NCI-H2227 treated with DMSO at 0.1 percent for 48 hours (cell line): Measurements from ENCODE around the gene CAD.
A peak's percentile ranks its signal among the peaks of the same experiment; 100 is the strongest.
"Not testable (repeated sequence)": the region's sequence is repeated elsewhere in the genome, so short reads cannot be mapped to it uniquely, and the experiment has no call there.

Experiments
- DNase-seq: peaks from one replicate; lab custom pipeline; 2025; lab: John Stamatoyannopoulos, UW

Gene CAD

DNA sequence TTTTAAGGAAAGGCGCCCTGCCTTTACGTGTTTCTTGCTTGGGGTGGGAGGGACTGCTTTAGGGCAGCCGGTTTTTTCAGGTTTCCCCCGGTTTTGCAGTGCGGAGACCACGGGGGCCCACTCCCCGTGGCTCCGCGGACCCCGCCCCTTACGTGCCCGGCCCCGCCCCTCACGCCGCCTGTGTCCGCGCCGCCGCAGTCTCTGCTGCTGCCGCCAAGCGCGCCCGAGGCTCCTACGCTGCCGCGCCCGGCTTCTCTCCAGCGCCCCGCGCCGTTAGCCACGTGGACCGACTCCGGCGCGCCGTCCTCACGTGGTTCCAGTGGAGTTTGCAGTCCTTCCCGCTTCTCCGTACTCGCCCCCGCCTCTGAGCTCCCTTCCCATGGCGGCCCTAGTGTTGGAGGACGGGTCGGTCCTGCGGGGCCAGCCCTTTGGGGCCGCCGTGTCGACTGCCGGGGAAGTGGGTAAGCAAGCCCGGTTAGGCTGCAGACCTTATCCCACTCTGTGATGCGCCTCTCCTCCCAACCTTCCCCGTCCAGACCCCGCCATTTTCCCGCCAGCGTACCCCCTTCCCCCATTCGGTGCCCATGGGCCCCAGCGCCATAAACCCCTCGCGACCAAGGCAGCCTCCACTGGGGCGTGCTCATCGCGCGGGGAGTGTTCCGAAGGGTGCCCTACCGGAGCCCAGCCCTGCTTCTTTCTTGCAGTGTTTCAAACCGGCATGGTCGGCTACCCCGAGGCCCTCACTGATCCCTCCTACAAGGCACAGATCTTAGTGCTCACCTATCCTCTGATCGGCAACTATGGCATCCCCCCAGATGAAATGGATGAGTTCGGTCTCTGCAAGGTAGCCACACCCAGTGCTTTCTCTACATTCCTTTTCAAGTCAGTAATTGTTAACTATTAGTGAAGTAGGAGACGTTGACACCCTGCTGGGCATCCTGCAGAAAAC is at the start of gene CAD:
CAD (plus strand) TSS at position 197 of the 949 bp plus-strand sequence; CDS start at position 380, 183 bp downstream.
- peak; percentile 91 for DNase-seq

DNA sequence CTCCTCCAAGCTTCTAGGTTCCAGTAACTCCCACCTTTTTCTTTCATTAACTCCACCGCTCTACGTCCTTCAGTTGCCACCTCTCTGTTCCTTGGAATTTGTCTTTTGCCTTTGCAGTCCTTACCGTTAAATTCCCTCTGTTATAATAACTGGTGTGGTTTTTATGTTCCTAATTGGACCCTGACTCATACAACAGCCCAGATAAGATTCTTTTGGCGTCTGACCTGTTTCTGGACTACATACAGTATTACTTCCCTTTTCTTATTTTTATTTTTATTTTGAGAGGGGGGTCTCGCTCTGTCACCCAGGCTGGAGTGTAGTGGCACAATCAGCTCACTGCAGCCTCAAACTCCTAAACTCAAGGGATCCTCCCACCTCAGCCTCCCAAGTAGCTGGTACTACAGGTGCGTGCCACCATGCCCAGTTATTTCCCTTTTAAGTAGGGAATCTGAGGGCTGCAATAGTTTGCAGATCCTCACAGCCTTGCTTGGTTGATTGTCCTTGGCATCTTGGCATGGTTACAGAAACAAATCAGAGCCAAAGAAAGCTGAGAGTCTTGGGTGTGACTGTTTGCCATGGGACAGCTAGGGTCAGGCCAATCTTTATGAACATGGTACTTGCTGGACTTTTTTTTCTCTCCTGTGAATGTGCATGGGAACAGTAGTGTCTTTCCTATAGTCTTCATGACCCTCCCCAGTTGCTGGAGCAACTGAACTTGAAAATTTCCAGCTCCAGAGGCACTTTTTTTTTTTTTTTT is 46.4 kb upstream of the CAD start:
- DNase-seq, result no peak

DNA sequence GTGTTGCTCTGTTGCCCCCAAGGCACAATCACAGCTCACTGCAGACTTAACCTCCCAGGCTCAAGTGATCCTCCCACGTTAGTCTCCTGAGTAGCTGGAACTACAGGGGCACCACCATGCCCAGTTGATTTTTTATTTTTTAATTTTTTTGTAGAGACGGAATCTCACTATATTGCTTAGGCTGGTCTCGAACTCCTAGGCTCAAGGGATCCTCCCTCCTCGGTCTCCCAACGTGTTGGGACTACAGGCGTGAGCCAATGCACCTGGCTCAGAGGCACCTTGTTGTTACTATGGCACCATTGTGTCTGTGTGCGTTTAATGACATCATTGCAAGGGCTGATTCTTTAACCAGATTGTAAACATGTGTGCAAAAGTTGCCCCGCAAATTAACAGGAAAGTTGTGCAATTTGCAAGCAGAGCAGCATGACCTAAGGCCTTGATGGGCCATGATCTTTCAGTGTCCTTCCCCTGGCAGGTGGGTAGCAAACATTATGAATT is 45.8 kb upstream of the CAD start:
- DNase-seq, result no peak

DNA sequence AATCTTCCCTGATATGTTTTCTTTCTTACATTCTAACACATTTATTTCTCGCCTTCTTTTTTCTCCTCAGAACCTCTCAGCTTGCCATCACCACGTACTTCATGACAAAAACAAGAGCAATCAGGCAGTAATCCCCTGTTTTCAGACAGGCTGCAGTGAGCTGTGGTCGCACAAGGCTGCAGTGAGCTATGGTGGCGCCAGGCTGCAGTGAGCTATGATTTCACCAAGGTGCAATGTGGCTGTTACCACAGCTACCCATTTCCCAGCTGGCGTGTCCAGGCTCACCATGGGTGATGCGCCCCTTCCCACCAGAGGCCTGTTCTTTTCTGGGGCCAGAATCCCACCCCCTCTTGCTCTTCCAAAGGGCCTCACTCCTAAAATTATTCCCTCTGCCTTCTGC is 42.5 kb upstream of the CAD start:
- peak; percentile 14 for DNase-seq

DNA sequence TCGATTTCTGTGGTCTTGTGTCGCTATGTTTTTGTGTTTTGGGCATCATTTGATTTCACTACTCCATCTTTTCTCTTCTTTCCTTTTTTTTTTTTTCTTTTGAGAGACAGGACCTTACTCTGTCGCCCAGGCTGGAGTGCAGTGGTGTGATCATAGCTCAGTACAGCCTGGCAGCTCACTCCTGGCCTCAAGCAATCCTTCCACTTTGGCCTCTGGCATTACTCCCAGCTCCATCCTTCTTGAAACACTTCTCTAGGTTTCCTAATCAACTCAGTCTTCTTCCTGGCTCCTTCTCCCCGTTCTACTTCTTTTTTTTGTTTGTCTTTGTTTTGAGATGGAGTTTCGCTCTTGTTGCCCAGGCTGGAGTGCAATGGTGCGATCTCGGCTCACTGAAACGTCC is 41.8 kb upstream of the CAD start:
- no peak for DNase-seq

DNA sequence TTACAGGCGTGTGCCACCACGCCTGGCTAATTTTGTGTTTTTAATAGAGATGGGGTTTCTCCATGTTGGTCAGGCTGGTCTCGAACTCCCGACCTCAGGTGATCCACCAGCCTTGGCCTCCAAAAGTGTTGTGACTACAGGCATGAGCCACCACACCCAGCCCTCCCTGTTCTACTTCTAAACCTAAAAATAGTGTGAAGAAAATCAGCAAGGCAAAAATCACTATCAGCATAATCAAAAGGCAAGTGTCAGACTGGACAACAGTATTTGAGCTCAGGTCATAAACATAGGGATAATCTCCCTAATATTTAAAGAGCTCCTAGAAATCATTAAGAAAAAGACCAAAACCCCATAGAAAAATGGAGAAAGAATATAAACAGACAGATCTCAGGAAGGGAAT is 41.4 kb upstream of the CAD start:
- not testable (repeated sequence) for DNase-seq

DNA sequence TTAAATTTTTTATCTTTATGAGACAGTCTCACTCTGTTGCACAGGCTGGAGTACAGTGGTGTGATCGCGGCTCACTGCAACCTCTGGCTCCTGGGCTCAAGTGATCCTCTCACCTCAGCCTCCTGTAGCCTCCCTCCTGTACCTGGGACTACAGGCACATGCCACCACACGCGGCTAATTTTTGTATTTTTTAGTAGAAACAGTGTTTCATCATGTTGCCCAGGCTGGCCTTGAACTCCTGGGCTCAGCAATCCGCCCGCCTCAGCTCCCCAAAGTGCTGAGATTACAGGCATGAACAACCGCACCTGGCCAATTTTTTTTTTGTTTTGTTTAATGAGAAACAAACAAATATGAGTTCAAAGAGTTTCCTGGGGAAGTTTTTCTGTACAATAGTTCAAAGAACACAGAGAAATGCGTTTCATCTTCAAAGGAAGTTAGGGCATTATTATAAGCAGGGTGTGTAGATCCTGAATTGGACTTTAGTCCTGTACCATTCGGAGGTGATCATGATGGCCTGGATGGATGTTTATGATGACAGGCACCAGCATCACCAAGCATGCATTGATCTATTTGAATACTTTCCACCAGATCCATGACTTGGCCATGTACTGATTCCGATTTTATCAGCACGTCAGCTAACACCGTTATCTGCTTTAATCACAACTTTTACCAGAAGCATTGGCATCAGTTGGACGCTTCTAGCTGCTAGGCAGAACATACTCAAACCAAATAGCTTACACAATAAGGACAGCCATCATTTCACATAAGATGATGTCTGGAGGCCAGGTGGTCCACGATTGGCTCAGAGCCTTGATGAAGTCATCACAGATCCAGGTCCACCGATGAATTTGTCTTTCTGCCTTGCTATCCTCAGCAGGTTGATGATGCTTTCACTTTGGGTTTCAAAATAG is 39.5 kb upstream of the CAD start:
- DNase-seq, result no peak

DNA sequence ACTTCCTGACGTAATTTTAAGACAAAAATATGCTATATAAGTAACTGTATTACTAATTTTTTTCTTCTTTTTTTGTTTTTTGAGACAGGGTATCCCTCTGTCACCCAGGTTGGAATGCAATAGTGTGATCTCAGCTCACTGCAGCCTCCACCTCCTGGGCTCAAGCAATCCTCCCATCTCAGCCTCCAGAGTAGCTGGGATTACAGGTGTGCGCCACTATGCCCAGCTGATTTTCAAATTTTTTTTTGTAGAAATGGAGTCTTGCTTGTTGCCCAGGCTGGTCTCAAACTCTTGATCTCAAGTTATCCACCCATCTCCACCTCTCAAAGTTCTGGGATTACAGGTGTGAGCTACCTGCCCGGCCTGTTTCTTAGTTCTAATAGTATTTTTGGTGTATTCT is 38.7 kb upstream of the CAD start:
- DNase-seq, result no peak

DNA sequence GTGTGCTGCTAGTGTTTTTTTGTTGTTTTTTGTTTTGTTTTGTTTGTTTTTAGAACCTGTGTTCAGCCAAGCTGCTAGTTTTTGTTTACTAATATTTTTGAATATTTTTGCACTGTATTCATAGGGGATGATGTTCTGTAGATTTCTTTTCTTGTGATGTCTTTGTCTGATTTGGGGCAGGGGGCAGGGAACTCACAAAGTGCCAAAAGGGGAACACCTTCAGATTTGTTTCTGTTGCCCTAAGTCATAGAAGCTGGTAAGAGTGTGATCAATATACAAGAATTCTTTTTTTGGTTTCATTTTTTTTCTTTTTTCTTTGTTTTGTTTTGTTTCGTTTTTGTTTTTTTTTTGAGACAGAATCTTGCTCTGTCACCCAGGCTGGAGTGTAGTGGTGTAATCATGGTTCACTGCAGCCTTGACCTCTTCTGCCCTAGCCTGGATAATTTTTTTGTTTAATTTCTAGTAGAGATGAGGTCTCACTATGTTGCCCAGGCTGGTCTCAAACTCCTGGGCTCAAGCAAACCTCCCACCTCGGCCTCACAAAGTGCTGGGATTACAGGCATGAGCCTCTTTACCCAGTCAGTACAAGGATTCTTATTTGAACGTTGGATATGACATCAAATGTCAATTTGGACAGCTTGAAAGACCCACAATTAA is 37.7 kb upstream of the CAD start:
- DNase-seq, result no peak

DNA sequence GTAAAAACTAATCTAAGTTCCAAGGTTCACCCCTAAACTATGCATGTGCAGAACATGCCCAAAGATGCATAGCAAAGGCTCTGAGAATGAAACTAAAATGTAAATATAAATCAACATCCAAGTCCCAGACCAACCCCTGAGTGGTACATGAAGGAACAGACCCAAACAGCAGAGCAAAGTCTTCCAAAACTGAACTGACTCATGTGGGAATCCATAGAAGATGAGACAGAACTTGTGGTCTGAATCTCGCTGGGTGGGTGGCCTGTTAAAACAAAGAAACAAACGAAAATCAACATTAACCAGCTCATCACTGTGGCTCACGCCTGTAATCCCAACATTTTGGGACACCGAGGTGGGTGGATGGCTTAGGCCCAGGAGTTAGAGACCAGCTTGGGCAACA is 34.8 kb upstream of the CAD start:
- DNase-seq, result no peak

DNA sequence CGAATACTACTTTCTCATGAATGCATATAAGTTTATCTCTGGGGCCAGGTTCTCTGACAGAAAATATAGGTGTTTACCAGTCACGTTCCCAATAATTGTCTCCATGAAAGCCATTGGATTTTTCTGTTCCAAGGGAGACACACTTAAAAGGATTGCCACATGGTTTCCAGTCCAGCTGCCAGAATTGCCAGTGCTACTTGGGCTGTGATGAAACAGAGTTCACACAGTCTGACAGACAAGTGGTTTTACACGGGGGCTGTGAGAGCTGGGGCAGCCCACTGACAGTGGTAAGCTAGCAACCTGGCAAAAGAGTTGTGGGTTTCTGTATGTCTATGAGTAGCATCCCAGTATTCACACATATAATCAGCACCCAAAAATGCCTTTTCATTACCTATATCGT is 33.1 kb upstream of the CAD start:
- no peak for DNase-seq

DNA sequence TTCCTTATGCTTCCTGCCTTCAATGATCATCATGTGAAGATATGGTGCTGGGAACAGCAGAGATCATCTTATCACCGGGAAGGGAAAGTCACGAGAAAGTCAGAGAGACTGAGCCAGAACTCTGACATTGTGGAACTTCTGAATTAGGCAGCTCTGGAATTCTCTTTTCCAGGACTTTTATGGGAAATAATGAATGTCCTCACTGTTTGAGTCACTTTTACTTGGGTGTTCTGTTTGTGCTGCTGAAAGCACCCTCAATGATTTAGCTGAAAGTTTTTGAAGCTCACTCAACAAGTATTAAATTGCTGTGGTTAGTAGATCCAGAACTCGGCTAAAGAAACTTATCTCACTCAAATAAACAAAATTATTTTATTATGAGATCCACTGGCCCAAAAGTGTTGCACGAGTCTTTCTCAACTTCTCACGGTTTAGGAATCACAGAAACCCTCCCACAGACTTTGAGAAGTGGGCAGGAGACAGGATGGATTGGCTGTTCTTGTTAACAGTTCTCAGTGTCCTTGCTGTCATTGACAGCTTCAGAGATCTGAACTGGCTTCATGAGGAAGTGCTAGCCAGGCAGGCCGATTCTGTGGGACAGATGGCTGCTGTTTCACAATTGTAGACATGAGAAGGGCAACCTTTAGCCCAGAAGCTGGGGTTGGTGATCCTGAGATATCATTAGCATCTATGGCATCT is 31.7 kb upstream of the CAD start:
- no peak for DNase-seq

DNA sequence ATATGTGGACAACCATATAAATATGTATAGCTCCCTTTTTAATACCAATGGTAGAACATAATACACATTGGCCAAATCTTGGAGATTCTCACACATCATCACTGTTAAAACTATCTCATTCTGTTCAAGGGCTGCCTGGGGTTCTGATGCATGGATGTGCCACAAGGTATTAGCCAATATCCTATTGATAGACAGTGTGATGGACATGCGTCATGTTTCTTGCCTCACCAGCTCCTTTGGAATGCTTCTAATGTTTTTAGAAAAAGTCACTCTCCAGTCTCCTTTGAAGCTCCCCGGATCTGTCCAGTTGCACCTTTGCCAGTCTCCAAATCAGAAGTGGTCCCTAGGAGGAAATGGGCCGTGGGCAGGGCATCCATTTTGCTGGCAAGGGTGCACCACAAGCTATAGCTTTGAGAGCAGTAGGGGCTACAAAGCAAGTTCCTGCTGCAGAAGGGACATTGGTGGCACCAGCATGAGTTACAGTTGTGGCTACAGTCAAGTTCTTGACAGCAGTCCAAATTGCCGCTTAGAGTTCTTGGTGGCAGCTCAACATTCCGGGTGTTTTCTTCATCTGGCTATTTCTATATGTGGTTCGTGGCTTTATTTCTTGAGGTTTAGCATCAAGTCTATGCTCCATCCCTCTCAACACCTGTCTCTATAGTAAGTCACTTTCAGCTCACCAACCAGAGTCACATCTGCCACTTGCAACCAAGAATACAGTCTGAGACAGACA is 30.4 kb upstream of the CAD start:
- DNase-seq, result no peak

DNA sequence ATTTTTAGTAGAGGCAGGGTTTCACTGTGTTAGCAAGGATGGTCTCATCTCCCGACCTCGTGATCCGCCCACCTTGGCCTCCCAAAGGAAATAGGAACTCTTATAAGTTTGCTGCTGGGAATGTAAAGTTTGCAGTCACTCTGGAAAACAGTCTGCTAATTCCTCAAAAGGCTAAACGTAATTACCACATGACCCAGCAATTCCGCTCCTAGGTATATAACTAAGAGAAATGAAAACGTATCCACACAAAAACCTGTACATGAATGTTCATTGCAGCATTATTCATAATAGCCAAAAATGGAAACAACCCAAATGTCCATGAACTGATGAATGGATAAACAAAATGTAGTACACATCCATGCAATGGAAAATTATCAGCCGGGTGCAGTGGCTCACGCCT is 27.2 kb upstream of the CAD start:
- DNase-seq, result no peak

DNA sequence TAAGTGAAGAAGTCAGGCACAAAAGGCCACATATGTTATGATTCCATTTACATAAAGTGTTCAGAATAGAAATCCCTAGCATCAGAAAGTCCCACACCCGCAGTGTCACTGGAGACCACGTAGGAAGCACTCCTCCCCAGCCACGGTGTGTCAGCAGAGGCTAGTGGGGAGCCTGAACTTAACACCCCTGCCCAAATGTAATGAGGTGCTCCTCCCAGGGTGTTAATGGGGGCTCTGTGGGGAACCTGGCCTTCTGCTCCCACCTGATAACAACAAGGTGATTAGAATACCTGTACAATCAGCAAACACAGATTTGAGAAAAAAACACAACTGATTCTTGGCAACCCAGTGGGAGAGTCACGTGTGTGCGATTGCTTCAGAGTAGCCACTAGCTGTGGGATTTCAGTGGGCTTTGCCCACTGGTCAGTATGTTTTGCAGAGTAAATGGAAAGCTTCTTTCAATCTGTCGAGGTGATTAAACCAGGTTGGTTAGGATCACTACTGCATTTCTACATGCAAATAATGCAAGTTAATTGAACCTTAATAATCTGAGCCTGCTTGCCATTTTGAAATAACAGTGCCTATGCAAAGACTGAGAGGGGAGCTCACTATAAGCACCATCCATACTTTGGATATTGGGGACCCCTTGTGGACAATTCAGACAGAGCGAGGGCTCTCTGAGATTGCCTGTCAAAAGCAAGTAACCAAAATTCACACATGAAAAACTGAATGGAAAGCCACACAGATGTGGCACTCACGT is 25.9 kb upstream of the CAD start:
- peak; percentile 74 for DNase-seq

DNA sequence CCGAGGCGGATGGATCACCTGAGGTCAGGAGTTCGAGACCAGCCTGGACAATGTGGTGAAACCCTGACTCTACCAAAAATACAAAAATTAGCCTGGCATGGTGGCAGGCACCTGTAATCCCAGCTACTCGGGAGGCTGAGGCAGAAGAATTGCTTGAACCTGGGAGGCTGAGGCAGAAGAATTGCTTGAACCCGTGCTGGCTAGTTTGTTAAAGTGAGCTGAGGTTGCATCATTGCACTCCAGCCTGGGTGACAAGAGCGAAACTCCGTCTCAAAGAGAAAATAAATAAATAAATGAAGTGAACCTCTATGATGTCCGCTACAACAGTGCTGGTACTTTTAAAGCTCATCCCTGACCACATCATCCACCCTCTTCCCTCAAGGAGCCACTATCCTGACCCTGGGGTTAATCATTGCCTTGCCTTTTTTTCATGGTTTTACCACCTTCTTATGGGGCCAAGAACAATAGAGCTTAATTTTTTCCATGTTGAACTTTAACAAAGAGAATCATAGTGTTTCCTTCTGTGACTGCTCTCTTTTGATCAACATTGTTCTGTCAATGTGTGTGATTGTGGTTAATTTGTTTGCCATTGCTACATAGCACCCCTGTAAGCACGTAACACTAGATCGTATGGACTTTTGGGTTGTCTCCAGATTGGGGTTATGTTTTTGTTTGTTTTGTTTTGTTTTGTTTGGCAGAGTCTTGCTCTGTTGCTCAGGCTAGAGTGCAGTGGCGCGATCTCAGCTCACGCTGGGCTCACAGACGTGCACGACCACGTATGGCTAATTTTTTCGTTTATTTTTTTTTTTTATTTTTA is 22.4 kb upstream of the CAD start:
- no peak for DNase-seq

DNA sequence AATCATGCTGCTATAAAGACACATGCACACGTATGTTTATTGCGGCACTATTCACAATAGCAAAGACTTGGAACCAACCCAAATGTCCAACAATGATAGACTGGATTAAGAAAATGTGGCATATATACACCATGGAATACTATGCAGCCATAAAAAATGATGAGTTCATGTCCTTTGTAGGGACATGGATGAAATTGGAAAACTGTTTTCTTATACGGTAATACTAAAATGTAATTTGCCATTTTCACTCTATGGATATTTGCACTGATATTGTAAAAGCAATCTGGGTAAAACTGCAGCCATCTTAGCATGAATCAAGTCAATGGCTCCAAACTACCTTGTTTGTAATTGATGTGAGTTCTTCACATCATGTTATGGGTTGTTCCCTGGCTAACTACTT is 21.4 kb upstream of the CAD start:
- not testable (repeated sequence) for DNase-seq

DNA sequence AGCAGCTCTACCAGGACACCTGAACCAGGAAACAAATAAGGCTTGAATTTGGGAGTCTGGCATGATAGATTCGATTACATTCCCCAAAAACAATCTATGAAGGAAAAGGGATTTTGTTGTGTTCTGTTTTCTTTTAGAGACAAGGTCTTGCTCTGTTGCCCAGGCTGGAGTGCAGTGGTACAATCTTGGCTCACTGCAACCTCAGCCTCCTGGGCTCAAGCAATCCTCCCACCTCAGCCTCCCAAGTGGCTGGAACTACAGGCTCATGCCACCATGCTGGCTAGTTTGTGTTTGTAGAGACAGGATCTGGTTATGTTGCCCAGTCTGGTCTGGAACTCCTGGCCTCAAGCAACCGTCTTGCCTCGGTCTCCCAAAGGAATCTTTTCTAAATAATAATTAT is 19.1 kb upstream of the CAD start:
- not testable (repeated sequence) for DNase-seq
